Keratinocyte (primary cell): ENCODE results near the gene F13B. TPM values are rescaled to one million over a fixed set of nuclear protein-coding genes. Genes with fewer than 3 reads are reported as not detected.
"Not testable (repeated sequence)": the region's sequence is repeated elsewhere in the genome, so short reads cannot be mapped to it uniquely, and the experiment has no call there.

Source experiments
- DNase-seq: peaks from one replicate; pipeline ENCODE4 v3.0.0-alpha.2; 2011; ENCODE audit warnings: low read depth, missing footprints, low spot score
- FAIRE-seq: peaks from 2 replicates; lab custom pipeline; 2011; peaks lifted over from hg19 to GRCh38; lab: Jason Lieb, UNC
- H2AFZ ChIP-seq: 2 replicates; pipeline ENCODE4 v1.6.0; 2012; ENCODE audit warnings: low read length, control low read depth, inconsistent platforms; ENCODE audit not compliant: control insufficient read depth
- H3K27ac ChIP-seq: 2 replicates; pipeline ENCODE4 v1.5.1; 2011; ENCODE audit warnings: low read length; ENCODE audit not compliant: control insufficient read depth, insufficient read depth
- H3K27me3 ChIP-seq: 3 replicates; pipeline ENCODE4 v1.6.0; 2011; ENCODE audit warnings: low read length; ENCODE audit not compliant: control insufficient read depth, insufficient read depth; ENCODE audit errors: extremely low read depth
- H3K36me3 ChIP-seq, 2 experiments: 2 replicates in 1 of 2; 3 replicates in 1 of 2; pipeline ENCODE4 v1.5.1; 2011; ENCODE audit warnings: low read length in 2 of 2, mild to moderate bottlenecking in 1 of 2; ENCODE audit not compliant: control insufficient read depth in 2 of 2, insufficient read depth in 2 of 2; ENCODE audit errors: extremely low read depth in 1 of 2
- H3K4me1 ChIP-seq: 3 replicates; pipeline ENCODE4 v1.5.1; 2011; ENCODE audit warnings: low read length; ENCODE audit not compliant: control insufficient read depth, insufficient read depth; ENCODE audit errors: extremely low read depth
- H3K4me2 ChIP-seq: 3 replicates; pipeline ENCODE4 v1.6.0; 2011; ENCODE audit warnings: low read depth, low read length; ENCODE audit not compliant: control insufficient read depth, insufficient read depth; ENCODE audit errors: extremely low read depth
- H3K4me3 ChIP-seq, 3 experiments: fragments of 200-600 bp in 1 of 3; sonication (generic) in 1 of 3; 2 replicates in 2 of 3; 3 replicates in 1 of 3; pipeline ENCODE4 v1.5.1; 2011 to 2016; ENCODE audit warnings: low read length in 3 of 3, mild to moderate bottlenecking in 3 of 3, control low read depth in 2 of 3, inconsistent platforms in 1 of 3, low read depth in 1 of 3, mixed read lengths in 1 of 3, mixed run types in 1 of 3, moderate library complexity in 1 of 3; ENCODE audit not compliant: control insufficient read depth in 2 of 3, insufficient read depth in 2 of 3; ENCODE audit errors: extremely low read depth in 1 of 3
- H3K79me2 ChIP-seq: 2 replicates; pipeline ENCODE4 v1.6.0; 2012; ENCODE audit warnings: low read length; ENCODE audit not compliant: control insufficient read depth, insufficient read depth
- H3K9ac ChIP-seq: 3 replicates; pipeline ENCODE4 v1.6.0; 2011; ENCODE audit warnings: low read length; ENCODE audit not compliant: control insufficient read depth, insufficient read depth; ENCODE audit errors: extremely low read depth
- H3K9me1 ChIP-seq: 3 replicates; pipeline ENCODE4 v1.6.0; 2011; ENCODE audit warnings: low read length; ENCODE audit not compliant: control insufficient read depth, insufficient read depth; ENCODE audit errors: extremely low read depth
- H3K9me3 ChIP-seq: 2 replicates; pipeline ENCODE4 v1.5.1; 2012; ENCODE audit warnings: low read depth, low read length; ENCODE audit not compliant: control insufficient read depth
- H4K20me1 ChIP-seq: 3 replicates; pipeline ENCODE4 v1.6.0; 2011; ENCODE audit warnings: low read length; ENCODE audit not compliant: control insufficient read depth, insufficient read depth; ENCODE audit errors: extremely low read depth
- CTCF ChIP-seq, 3 experiments: IDR thresholded peaks in 1 of 3; conservative IDR thresholded peaks in 1 of 3; optimal IDR thresholded peaks in 1 of 3; 2 replicates in 2 of 3; 3 replicates in 1 of 3; pipeline versions ENCODE3 to v1.5.1; 2011; ENCODE audit warnings: low read length in 3 of 3, mild to moderate bottlenecking in 3 of 3, moderate library complexity in 2 of 3, control low read depth in 1 of 3, inconsistent platforms in 1 of 3; ENCODE audit not compliant: insufficient read depth in 2 of 3; ENCODE audit errors: extremely low read depth in 1 of 3
- EZH2 ChIP-seq: IDR thresholded peaks from one replicate; pipeline ENCODE4 v1.6.1; 2012; ENCODE audit warnings: inconsistent platforms, mild to moderate bottlenecking, low read length, moderate library complexity
- dilution Hi-C: fragments of 300-500 bp; cut with MboI; formaldehyde crosslinking; loops from one replicate; pipeline ENCODE4 v1.7.0; 2020; ENCODE audit warnings: low sequenced_read_pairs; ENCODE audit not compliant: extremely low pct_ligation_motif_present
- polyA plus RNA-seq, 5 experiments: library from polyadenylated mRNA; depleted of rRNA in 3 of 5; stranded (reverse) in 3 of 5; stranded (forward) in 1 of 5; unstranded in 1 of 5; fragments of >200 nt; gene quantifications; 1 replicate in 1 of 5; 2 replicates in 3 of 5; 3 replicates in 1 of 5; pipeline versions ENCODE4 v1.2.1 to v1.2.3, GENCODE V29; 2011 to 2012; ENCODE audit warnings: missing spikeins in 2 of 5, low read depth in 1 of 5, low replicate concordance in 1 of 5

Gene F13B
- polyA plus RNA-seq, 1 donor (not counting 4 experiments of a cell fraction or from before 2014, with no cell fraction given) = not detected

GRCh38 chr1:197099444-197099843 lies 32.4 kb upstream of the F13B start:
- dilution Hi-C loops = no loop called here
- H3K9me1 ChIP-seq = no peaks in the 10 kb centered on the region
- H4K20me1 ChIP-seq = no peaks in the 10 kb centered on the region
- no peak for DNase-seq
- no peak overlapping the region for H2AFZ ChIP-seq
- H3K27ac ChIP-seq = no peak overlapping the region
- H3K4me2 ChIP-seq = no peak overlapping the region
- TF ChIP-seq CTCF (optimal IDR thresholded peaks at IDR 0.05 in 1 of 3, IDR thresholded peaks at IDR 0.05 in 1 of 3, conservative IDR thresholded peaks at IDR 0.05 in 1 of 3; ENCODE audit: extremely low read depth in 1 of 3, insufficient read depth in 2 of 3, low read length in 3 of 3) = no peak
- TF ChIP-seq EZH2 = no peak
- H3K79me2 ChIP-seq = no peaks in the 10 kb centered on the region
- H3K36me3 ChIP-seq = peaks cover 0 to 3% of the 10 kb centered on the region in 2 experiments
- H3K9me3 ChIP-seq = no peaks in the 10 kb centered on the region
- H3K4me3 ChIP-seq = no peak overlapping the region
- no peaks in the 10 kb centered on the region for H3K27me3 ChIP-seq
- no peaks in the 10 kb centered on the region for H3K4me1 ChIP-seq
- H3K9ac ChIP-seq = no peak overlapping the region
- no peak for FAIRE-seq

- H3K4me1 ChIP-seq, H3K27me3 ChIP-seq, H3K36me3 ChIP-seq, DNase-seq, FAIRE-seq, H4K20me1 ChIP-seq, H3K9me3 ChIP-seq, H3K79me2 ChIP-seq, dilution Hi-C loops, H3K27ac ChIP-seq, H3K9ac ChIP-seq, H3K4me2 ChIP-seq, H3K4me3 ChIP-seq, H3K9me1 ChIP-seq, H2AFZ ChIP-seq: not testable (repeated sequence)
Observed at GRCh38 chr1:197096971-197097370, 29.9 kb upstream of the F13B start.

- Histone ChIP-seq H3K9me1 (no peaks in the 10 kb centered on the region), H3K27me3 (no peaks in the 10 kb centered on the region), H3K79me2 (no peaks in the 10 kb centered on the region), H3K4me3 (no peak overlapping the region), H3K27ac (no peak overlapping the region), H4K20me1 (no peaks in the 10 kb centered on the region), H3K9ac (no peak overlapping the region), H3K4me2 (no peak overlapping the region), H3K9me3 (no peaks in the 10 kb centered on the region), H3K36me3 (peaks cover 0 to 3% of the 10 kb centered on the region in 2 experiments), H3K4me1 (no peaks in the 10 kb centered on the region), H2AFZ (no peak overlapping the region)
- DNase-seq (no peak), FAIRE-seq (no peak)
- dilution Hi-C loops = no loop called here
- TF ChIP-seq CTCF (optimal IDR thresholded peaks at IDR 0.05 in 1 of 3, IDR thresholded peaks at IDR 0.05 in 1 of 3, conservative IDR thresholded peaks at IDR 0.05 in 1 of 3; ENCODE audit: extremely low read depth in 1 of 3, insufficient read depth in 2 of 3, low read length in 3 of 3) = no peak
- no peak for TF ChIP-seq EZH2
Observed at GRCh38 chr1:197096137-197096536, 29.1 kb upstream of the F13B start.
